ENCODE results near the gene CHDH. TPM values are rescaled to one million over a fixed set of nuclear protein-coding genes. Genes with fewer than 3 reads are reported as not detected.

CHDH gene
- total and polyA plus RNA-seq, 8 donors, result 9.3 to 28.2 (median 18.5) TPM

- 74 to 76% methylated on average over 12 of the region's 12 CpGs for WGBS, 2 donors
- Histone ChIP-seq H3K36me3 (no peaks in the 10 kb centered on the region), H3K9me3 (no peaks in the 10 kb centered on the region), H3K4me1 (peaks cover 0 to 4% (median 0%) of the 10 kb centered on the region in 3 donors), H3K27me3 (no peaks in the 10 kb centered on the region), H3K27ac (no peak overlapping the region), H3K4me3 (no peak overlapping the region)
- FAIRE-seq (no peak), ATAC-seq (no peak), DNase-seq (no peak)
- intact Hi-C loops (cut with DNase I), result no loop called here
- TF ChIP-seq CTCF (IDR thresholded peaks at IDR 0.05), result no peak
Measured at GRCh38 chr3:53768478-53769459, 77.5 kb downstream of the CHDH start.

DNA sequence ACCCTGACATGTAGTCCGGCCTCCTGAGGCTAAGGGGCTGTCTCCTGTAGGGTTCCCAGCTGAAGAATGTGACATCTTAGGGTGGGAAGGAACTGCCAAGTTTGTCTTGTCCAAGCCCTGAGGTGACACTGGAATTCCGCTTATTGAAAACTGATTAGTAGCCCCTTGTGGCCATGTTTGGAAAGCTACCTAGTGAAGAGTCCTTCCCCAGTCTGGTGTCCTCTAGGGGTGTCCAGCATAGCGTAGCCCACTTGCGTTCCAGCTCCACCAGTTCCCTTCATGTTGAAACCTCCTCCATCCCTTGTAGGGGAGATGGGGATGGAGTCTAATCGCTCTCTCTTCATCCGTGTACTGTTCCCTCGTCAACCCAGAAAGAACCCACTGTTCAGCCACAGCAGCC lies 79.5 kb downstream of the CHDH start:
- ATAC-seq, result no peak
- Histone ChIP-seq H3K27ac (no peak overlapping the region), H3K4me3 (no peak overlapping the region), H3K4me1 (no peaks in the 10 kb centered on the region), H3K36me3 (no peaks in the 10 kb centered on the region), H3K9me3 (no peaks in the 10 kb centered on the region), H3K27me3 (no peaks in the 10 kb centered on the region)
- DNase-seq, result no peak
- 92% methylated on average over 7 of the region's 7 CpGs for WGBS, 2 donors
- FAIRE-seq, result no peak
- no peak for TF ChIP-seq CTCF (IDR thresholded peaks at IDR 0.05)
- intact Hi-C loops (cut with DNase I), result no loop called here

DNA sequence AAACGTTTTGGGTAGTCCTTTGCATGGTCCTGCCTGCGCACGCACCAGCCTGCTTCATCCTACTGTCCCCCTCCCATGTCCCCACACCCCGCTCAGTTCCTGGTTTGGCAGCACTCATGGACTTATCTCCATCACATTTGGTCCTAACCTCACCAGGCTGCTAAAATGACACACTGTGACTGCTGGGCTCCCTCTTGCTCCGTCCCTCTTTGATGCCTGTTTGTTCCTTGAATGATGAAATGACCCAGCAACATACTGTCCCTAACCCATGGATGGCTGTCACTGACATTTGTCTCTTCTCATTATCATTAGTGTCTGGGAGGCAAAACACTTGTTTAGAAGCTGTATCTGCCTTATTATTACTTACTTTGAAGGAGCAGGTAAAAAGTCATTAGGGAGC lies 80.5 kb downstream of the CHDH start:
- H3K27me3 ChIP-seq, result no peaks in the 10 kb centered on the region
- no peak for TF ChIP-seq CTCF (IDR thresholded peaks at IDR 0.05)
- no peak overlapping the region for H3K27ac ChIP-seq
- FAIRE-seq, result no peak
- no peaks in the 10 kb centered on the region for H3K36me3 ChIP-seq
- no peaks in the 10 kb centered on the region for H3K4me1 ChIP-seq
- ATAC-seq, result no peak
- no peak overlapping the region for H3K4me3 ChIP-seq
- no peaks in the 10 kb centered on the region for H3K9me3 ChIP-seq
- intact Hi-C loops (cut with DNase I), result no loop called here
- WGBS, 2 donors, result 82 to 88% methylated on average over 5 of the region's 5 CpGs
- no peak for DNase-seq

DNA sequence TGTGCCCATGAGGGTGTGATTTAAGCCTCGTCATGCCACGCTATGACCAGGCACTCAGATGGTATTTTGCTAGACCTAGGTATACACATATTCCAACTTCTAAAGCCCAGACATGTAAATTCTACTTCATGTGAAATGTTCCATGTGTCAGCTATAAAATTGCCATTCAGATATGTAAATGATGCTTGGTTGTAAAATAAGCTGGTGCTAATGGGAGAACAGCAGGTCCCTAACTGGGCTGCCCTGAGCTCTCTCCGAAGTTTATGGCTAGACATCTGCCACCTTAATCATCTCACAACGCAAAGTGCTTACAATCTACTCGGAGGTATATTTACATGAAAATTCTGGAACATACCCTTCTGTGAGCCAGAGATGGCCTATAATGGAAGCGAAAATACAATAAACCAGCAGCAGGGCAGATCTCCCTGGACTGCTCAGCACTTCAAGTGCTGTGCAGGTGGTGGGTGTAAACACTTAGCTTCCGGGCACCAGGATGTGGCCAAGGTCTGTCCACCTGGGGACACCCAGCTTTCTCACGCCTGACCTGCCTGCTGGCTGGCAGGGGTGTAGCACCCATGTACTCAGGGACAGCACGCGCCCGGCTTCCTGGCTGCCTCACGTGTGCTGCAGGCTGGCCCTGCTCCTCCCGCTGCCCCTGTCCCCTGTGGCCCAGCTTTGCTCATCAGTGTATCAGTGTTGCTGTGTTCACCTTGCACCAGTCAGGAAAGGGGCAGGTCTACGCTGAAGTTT lies 82.0 kb downstream of the CHDH start:
- intact Hi-C loops (cut with DNase I), result no loop called here
- H3K4me3 ChIP-seq, result no peak overlapping the region
- TF ChIP-seq CTCF (IDR thresholded peaks at IDR 0.05), result no peak
- no peaks in the 10 kb centered on the region for H3K36me3 ChIP-seq
- no peak overlapping the region for H3K27ac ChIP-seq
- FAIRE-seq (no peak), ATAC-seq (peak; percentile 92 to 95 (median 94)), DNase-seq (peak; percentile 62 to 77 (median 73))
- no peaks in the 10 kb centered on the region for H3K4me1 ChIP-seq
- H3K27me3 ChIP-seq, result no peaks in the 10 kb centered on the region
- 45 to 51% methylated on average over 14 of the region's 14 CpGs for WGBS, 2 donors
- H3K9me3 ChIP-seq, result no peaks in the 10 kb centered on the region
